Measurements from ENCODE around the gene CDHR5.

The CDHR5 gene

DNA sequence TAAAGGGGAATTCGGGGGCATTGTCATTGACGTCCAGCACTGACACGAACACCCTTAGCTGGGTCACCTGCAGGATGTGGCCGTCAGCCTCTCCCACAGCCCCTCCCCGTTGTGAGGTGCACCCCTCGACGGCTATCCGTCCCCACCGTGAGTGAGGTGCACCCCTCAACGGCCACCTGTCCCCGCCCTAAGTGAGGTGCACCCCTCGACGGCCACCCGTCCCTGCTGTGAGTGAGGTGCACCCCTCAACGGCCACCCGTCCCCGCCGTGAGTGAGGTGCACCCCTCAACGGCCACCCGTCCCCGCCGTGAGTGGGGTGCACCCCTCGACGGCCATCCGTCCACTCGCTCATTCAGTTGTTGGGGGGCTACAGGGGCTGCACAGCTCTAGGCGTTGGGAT, 2.9 kb downstream of the CDHR5 start:
- no peak for DNase-seq (ENCODE audit: low read depth)

DNA sequence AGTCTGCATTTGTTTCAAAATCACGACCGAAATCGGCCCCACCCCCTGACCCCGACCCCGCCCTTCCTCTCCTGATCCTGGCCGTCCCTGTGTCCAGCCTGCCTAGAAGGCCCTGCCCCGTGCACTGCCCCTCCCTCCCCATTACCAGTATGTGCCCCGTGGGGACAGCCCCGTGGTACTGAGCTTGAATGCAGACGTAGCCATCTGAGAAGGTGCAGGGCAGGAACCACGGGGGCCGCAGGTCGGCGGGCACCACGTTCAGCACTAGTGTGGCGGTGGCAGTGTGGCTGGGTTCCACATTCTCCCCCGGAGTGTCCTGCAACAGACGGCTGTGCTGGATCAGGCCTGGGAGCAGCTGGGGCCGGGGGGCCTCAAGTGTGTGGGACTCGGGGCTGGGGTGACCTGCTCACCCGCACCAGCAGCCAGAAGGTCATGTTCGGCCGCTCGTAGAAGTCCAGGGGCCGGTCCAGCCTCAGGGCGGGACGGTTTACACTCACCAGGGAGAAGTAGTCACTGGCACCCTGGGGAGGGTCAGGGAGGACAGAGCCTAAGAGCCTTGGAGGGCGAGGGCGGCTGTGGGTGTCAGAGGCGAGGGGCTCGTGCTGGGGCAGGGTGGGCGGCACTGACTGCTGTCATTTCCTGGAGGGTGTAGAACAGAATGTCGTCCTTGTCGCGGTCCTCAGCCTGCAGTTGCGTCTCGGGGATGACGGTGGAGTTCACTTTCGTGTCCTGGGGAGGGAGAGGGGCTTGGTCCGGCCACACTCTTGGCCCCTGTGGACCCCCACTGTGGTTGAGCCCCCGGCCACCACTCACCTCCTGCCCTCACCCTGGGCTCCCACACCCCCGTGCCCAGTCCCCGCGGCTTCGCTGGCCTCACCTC, 3.6 kb downstream of the CDHR5 start:
- DNase-seq (ENCODE audit: low read depth) = no peak

DNA sequence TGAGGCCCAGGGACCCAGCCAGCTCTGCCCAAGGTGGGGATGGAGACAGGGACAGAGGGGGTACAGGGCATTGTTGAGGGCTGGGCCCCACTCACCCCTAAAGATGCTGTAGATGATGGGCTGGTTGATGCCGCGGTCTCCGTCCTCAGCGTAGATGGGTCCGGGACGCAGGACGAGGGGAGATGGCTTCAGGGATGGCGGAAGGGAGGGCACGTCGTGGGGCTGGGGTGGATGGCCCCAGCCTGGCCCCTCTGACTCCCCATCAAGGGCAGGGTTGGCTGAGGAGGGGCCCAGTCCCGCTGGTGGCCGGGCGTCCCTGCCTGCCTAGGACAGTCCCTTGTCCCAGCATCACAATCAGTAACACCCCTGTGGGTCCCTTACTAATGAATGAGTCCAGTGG, 4.6 kb downstream of the CDHR5 start:
- DNase-seq (ENCODE audit: low read depth) = no peak

DNA sequence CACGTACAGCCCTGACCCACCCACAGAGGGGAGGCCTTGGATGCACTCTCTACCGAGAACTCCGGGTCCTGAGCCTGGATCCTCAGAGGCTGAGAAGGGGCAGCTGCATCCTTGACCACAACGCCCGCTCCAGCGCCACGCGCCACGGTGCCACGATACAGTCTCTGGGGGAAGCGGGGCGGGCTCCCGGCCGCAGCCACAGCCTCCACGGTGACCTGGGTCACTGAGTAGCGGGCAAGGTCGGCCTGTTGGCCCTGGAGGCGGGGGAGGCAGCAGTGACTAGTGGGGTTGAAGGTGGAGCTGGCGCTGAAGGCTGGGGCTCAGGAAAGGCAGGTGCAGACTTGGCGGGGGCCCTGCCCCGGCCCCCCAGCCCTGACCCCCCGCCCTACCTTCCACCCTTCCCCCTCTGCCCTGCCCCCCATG, 5.1 kb downstream of the CDHR5 start:
- no peak for DNase-seq (ENCODE audit: low read depth)

DNA sequence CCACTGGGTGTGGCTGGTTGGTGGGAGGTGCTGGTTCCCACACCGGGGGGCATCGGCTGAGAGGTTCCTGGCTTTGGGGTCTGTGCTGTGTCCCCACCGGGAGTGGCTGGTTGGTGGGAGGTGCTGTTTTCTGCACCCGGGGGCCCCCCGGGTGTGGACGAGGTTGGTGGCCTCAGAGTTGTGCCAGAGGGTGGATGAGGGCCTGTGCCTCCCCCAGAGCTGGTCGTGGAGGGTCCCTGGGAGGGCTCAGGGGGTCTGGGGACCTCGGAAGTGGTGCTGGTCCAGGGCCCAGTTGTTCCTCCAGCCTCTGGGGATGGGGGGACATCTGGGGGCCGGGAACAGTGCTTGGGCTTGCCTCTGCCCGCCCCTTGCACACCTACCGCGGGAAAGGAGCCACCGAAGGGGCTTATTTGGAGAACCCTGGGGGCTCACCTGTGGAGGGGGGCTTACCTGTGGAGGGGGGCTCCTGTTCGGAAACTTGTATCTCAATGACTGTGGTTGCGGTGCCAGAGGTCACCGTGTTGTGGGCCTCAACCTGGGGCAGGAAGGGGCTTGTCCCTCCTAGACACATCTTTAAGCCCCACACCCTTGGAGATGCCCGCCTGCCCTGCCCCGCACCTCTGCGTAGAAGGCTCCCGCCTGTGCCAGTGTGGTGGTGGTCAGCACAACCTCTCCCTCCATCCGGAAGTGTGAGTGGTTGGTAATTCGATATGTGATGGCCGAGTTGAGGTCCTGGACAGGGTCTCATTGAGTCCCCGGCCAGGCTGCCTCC, 5.7 kb downstream of the CDHR5 start:
- DNase-seq (ENCODE audit: low read depth) = no peak

DNA sequence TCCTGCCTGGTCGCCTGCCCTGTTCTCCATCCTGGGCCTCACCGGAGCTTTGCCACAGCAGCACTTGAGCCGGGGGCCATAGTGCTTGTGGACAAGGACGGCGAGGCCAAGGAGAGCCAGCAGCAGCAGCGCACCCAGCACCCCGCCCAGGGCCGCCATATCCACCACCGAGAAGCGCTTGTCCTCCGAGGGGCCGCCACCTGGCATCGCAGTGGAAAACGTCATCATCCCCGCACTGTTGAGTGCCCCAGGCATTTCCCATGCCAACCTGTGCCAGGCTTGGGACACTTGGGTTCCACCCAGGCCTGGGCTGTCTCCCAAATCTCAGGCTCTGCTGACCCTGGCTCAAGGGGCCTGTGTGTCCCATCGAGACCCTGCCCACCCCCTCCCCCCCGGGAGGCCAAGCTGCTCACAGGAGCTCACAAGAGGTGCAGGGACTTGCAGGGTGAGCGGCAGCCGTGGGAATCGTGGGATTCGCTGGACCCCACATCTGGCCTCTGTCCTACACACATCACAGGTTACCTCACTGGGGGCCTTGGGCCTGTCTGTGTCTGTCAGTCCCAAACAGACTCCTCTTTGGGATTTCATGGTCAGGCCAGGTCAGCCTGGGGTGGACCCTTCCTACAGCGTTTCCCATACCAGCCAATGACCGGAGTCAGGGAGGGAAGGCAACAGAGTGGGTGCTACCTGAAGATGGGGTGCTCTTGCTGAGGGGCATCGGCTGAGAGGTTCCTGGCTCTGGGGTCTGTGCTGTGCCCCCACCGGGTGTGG, 6.7 kb downstream of the CDHR5 start:
- DNase-seq (ENCODE audit: low read depth) = no peak

DNA sequence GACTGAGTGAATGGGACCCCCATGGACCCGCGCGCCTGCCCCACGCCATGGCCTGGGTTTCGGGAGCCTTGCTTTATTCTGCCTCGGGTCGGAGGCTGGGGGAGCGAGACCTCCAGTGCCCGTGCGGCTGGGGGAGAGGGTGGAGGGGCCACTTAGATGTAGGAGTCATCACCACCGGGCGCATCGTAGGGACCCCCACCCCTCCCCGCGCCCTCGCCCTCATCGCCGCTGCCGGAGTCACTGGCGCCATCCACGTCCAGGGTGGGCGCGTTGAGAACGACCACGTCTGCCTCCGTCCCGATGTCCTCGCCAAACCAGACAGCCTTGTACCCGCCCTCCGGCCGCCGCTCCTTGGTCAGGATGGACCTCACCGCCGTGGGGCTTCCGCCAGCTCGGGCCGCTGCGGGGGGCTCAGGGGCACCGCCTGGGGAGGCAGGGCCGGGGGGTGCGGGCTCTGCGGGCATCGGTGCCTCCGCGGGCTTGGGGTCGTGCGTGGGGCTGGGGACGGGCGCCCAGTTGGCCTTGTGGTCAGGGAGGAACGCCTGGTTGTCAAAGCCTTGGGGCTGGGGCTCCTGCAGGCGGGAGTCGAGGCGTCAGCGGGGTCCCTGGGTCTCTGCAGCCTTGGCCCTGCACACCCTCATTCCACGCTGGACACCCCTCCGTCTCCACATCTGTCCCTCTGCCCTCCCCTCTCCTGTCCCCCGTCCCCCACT, 7.4 kb downstream of the CDHR5 start:
- DNase-seq (ENCODE audit: low read depth) = no peak

DNA sequence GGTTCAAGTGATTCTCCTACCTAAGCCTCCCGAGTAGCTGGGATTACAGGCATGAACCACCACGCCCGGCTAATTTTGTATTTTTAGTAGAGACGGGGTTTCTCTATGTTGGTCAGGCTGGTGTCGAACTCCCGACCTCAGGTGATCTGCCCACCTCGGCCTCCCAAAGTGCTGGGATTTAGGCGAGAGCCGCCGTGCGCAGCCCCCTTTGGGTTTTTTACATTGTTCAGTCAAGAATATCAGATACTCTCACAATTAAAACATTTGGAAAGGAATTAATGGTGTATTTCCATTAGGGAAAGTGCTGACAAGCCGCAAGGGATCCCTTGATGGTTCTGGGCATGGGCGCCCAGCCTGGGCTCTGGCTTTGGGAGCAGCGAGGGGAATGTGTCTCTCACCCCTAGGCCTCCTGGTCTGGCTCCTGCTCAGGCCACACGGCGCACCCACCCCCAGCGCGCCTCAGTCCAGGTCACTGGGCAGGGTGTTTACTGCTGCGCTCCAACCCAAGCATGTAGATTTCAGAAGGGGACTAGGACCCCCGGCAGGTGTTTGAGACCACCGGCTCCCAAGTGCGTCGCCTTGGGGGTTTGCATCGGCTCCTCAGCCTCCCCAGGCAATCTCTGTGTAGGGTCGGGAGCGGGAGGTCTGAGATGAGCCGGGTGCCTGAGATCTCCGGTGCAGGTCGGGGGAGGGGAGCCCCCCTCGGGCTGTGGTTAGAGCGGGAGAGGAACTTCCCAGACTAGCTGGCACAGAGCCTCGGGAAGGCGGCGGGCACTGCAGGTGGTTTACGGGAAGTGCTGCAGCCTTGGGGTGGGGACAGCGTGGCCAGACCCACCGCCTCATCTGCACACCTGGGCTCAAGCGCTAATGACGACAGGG, 8.2 kb downstream of the CDHR5 start:
- DNase-seq (ENCODE audit: low read depth) = no peak

DNA sequence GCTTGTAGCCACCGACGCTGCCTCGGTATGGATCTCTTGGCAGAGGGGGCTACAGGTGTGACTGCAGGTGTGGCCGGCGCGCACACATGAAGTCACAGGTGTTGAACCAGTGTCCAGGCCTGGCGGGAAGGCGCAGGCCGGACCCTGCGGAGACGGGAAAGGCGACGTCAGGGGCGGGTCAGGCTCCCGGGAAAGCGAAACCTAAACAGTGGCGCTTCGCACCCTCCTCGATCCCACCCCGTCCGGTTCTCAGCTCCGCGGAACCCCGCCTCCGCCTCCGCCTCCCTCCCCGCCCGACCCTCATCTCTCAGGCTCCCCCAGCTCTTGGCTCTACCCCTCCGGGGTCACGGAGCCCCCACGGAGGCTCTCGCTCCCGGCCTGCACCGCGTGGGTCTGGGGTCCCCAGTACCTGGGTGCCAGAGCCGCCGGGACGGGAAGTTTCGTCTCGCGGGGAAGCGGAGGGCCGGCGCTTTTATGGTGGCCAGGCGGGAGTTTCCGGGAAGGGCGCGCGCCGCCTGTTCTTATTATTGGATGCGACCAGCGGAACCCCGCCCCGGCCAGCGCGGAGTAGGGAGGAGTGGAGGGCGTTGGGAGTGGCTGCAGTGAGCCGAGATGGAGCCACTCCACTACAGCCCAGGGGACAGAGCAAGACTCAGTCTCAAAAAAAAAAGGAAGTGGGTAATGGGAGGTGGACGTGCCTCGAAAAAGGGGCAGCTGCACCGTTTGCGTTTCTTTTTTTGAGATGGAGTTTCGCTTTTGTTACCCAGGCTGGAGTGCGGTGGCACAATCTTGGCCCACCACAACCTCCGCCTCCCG, 9.0 kb downstream of the CDHR5 start, which contains the start of gene IRF7:
IRF7 (minus strand) TSS at position 447 of the 816 bp plus-strand sequence. CDS start 586 bp downstream, outside the sequence.
- DNase-seq (ENCODE audit: low read depth) = peak; percentile 78

DNA sequence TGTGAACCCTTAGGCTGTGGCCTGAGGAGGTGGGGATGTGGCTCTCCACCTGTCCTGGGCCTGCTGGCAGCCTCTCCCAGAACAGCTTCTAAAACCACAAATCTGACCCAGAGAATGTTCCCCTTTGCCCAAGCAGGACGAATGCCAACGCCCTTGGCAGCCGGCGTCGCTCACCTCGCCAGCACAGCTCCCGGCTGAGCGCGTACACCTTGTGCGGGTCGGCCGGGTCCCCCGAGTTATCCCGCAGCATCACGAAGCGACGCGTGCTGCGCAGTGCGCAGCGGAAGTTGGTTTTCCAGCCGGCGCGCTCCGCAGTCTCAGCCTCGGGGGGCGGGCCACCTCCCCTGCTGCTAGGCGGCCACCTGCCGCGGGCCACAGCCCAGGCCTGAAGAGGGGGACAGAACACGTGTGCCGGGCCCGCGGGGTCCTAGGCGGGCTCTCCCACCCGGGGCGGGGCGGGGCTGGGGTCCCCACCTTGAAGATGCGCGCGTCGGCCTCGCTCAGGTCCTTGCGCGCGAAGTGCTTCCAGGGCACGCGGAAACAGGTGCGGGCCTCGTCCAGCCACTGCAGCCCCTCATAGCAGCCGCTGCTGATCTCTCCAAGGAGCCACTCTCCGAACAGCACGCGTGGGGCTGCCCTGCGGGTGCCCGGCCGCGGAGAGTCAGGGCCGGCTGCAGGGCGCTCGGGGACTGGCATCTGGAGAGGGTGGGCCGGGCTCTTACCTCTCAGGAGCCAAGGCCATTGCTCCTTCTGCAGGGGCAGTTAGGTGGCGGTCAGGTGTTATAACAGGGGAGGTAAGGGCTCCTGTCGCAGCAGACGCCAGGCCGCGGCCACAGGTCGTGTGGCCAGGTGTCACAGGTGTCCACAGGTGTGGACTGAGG, 9.9 kb downstream of the CDHR5 start:
- no peak for DNase-seq (ENCODE audit: low read depth)

DNA sequence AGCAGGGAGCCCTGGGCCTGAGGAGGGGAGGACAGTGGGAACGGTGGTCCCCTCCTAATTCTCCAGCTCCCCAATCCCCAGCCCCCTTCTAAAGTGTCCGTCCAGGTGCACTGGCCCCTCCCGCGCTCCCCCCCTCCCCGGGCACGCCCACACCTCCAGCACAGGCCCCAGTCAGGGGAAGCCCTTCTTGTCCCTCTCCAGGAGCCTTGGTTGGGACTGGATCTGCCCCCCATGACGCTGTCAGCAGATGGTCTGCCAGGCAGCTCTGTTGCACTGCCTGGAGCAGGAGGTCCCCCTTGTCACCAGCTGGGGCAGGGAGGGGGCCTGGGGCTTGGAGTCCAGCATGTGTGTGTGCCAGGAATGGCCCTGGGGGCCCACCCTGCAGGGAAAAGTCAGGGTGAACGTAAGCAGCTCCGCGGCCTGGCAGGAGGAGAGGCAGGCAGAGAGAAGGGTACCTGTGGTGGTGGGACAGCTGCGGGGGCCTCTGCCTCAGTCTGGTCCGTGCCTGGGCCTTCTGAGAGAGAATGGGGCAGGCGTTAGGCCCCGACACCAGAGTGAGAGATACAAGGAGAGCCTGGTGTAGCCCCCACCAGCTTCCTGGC, 10.6 kb downstream of the CDHR5 start:
- DNase-seq (ENCODE audit: low read depth) = no peak

DNA sequence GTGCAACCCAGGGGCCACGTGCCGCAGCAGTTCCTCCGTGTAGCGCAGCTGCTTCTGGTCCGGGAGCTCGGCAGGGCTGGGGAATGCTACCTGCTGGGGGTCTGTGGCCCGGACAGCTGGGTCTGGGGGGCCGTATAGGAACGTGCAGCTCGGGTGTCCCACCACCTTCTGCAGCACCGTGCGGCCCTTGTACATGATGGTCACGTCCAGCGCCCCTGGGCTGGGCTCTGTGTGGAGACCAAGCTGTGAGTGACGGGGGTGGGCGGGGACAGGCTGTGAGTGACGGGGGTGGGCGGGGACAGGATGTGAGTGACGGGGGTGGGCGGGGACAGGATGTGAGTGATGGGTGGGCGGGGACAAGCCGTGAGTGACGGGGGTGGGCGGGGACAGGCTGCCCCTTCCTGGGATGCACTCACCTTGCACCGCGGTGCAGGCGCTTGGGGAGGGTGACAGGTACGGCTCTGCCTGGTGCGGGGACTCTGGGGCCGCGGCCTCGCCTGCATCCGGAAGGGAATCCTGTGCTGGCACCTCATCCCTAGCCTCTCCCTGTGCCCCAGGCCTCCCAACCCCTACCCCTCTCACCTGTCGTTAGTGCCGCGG, 11.3 kb downstream of the CDHR5 start:
- peak; percentile 62 for DNase-seq (ENCODE audit: low read depth)

DNA sequence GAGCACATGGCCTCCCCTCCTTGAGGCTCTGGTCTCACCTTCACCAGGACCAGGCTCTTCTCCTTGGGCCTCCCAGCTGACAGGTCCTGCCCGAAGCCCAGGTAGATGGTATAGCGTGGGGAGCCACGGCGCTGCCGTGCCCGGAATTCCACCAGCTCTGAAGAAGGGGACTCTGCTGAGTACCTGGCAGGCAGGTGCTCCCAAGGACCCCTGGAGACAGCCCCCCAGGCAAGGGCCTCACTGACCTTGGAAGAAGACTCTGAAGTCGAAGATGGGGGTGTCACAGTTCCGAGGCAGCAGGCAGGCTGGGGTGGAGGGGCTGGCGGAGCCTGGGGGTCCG, 11.8 kb downstream of the CDHR5 start:
- no peak for DNase-seq (ENCODE audit: low read depth)

DNA sequence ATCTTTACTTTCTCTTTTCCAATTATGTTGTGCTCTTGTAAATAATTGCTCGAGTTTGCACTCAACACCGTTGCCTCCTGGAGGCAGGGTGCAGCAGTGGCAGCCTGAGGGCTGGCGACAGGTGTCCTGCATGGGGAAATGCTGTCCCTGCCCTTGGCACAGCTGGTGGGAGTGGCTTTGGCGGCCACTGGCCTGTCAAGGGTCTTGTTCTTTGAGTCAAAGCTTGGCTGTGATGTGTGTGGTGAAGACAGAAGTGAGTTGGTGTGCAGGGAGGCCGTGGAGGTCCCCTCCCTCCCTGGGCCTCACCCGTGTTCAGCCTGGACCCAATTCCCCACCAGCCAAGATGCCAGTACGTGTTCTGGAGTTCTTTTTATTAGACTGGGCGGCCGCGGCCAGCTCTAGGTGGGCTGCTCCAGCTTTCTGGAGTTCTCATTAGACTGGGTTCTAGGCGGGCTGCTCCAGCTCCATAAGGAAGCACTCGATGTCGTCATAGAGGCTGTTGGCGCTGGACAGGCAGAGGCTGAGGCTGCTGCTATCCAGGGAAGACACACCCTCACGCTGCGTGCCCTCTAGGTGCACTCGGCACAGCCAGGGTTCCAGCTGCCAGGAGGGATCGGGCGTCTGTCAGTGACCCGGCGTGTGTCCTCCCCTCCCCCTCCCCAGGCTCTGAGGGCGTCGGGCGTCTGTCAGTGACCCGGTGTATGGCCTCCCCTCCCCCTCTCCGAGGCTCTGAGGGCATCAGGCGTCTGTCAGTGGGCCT, 12.4 kb downstream of the CDHR5 start:
- no peak for DNase-seq (ENCODE audit: low read depth)

DNA sequence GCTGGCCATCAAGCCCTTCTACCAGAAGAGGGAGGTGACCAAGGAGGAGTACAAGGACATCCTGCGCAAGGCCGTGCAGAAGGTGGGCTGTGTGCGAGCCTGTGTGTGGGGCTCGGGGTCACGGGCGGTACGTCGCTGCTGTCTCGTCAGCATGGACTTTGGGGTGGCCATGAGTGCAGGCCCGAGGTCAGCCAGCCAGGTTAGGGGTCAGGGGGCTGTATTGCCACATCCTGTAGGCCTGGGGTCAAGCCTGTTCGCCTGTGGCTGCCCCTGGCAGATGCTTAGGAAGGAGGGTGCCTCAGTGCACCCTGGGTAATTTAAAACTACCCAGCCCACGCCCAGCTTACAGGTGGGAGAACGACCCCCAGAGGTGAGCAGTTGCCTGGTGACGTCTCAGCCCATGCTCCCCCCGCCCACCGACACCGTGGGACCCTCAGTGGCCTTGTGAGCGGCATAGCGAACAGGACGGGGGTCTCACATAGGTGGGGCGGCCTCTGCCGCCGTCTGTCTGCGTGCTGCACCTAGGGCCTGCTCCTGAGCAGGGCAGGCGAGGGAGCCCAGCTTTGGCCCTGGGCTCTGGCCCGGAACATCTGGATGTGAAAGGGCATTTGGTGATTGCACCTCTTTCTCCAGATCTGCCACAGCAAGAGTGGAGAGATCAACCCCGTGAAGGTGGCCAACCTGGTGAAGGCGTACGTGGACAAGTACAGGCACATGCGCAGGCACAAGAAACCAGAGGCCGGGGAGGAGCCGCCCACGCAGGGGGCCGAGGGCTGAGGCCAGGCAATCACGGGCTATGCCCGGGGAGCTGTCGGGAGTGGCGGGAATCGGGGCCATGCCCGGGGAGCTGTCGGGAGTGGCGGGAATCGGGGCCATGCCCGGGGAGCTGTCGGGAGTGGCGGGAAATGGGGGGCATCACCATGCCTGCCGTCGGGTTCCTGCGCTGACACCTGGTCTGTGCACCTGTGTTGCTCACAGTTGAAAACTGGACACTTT, 13.5 kb downstream of the CDHR5 start:
- no peak for DNase-seq (ENCODE audit: low read depth)

DNA sequence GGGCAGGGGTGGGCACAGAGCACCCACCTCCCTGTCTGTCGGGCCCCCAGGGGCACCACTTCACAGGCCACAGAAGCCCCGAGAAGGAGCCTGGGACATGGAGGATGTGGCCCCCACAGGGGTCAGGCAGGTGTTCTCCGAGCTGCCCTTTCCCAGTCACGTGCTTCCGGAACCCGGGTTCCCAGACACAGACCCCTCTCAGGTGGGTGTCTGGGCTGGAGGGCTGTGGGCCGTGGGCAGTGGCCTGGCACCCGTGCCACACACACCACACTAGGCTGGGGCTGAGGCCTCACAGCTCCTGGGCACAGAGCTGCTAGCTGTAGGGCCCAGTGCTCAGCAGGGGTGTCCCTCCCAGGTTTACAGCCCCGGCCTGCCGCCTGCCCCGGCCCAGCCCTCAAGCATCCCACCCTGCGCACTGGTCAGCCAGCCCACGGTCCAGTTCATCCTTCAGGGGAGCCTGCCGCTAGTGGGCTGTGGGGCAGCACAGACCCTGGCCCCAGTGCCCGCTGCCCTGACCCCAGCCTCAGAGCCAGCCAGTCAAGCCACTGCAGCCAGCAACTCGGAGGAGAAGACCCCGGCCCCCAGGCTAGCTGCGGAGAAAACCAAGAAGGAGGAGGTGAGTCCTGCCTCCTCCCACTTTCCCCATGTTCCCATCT, 14.5 kb downstream of the CDHR5 start:
- no peak for DNase-seq (ENCODE audit: low read depth)
